WTC11 (cell line): Measurements from ENCODE around the gene PHOSPHO2. TPM values are rescaled to one million over a fixed set of nuclear protein-coding genes. Genes with fewer than 3 reads are reported as not detected.

Source experiments
- ATAC-seq: fragments of 200-7000 bp; cut with Tn5 transposase; 2 replicates; pipeline ENCODE4 v1.10.0; 2021; ENCODE audit warnings: mild to moderate bottlenecking, moderate library complexity
- CTCF ChIA-PET: fragments of 300-600 bp; sonication (Branson Sonifier 250); formaldehyde crosslinking; loops from one replicate; lab custom pipeline; 2021; ENCODE audit warnings: antibody characterized with exemption; lab: Charles Lee
- POLR2A ChIA-PET: fragments of 350-600 bp; sonication (Branson Sonifier 250); formaldehyde crosslinking; loops from one replicate; lab custom pipeline; 2021; ENCODE audit warnings: antibody characterized with exemption; lab: Charles Lee
- DNase-seq: peaks from one replicate; pipeline ENCODE4 v3.0.0; 2021; ENCODE audit warnings: low spot score
- H3K27ac Mint-ChIP-seq: 2 replicates; pipeline ENCODE4 v1.8.0; 2021; ENCODE audit warnings: mixed read lengths
- H3K27me3 Mint-ChIP-seq: 2 replicates; pipeline ENCODE4 v1.8.0; 2021; ENCODE audit warnings: low read depth, mild to moderate bottlenecking, moderate library complexity, mixed read lengths
- H3K36me3 Mint-ChIP-seq: 2 replicates; pipeline ENCODE4 v1.8.0; 2021; ENCODE audit warnings: mixed read lengths
- H3K4me1 Mint-ChIP-seq: 2 replicates; pipeline ENCODE4 v1.8.0; 2022; ENCODE audit warnings: mixed read lengths
- H3K4me3 Mint-ChIP-seq: 2 replicates; pipeline ENCODE4 v1.8.0; 2021; ENCODE audit warnings: mild to moderate bottlenecking, moderate library complexity, mixed read lengths
- H3K9me3 Mint-ChIP-seq: 2 replicates; pipeline ENCODE4 v1.8.0; 2021; ENCODE audit warnings: mixed read lengths
- ERG ChIP-seq: fragments of 250-450 bp; sonication (Bioruptor Pico); IDR thresholded peaks from 2 replicates; pipeline ENCODE4 v1.8.0; 2021; ENCODE audit warnings: mild to moderate bottlenecking
- ESRRA ChIP-seq: sonication (generic); formaldehyde crosslinking; IDR thresholded peaks from 2 replicates; pipeline ENCODE4 v1.8.1; 2022; ENCODE audit warnings: mild to moderate bottlenecking, missing genetic modification reagents, borderline replicate concordance
- FOXK1 ChIP-seq: sonication (generic); formaldehyde crosslinking; IDR thresholded peaks from 2 replicates; pipeline ENCODE4 v1.8.0; 2022; ENCODE audit warnings: mild to moderate bottlenecking, moderate library complexity, missing genetic modification reagents
- FOXP1 ChIP-seq: sonication (generic); formaldehyde crosslinking; IDR thresholded peaks from 2 replicates; pipeline ENCODE4 v1.8.0; 2022; ENCODE audit warnings: missing genetic modification reagents, mild to moderate bottlenecking, moderate library complexity, borderline replicate concordance
- HMGA2 ChIP-seq: fragments of 250-450 bp; sonication (Bioruptor Pico); IDR thresholded peaks from 2 replicates; pipeline ENCODE4 v1.4.0; 2021; ENCODE audit warnings: mild to moderate bottlenecking, moderate library complexity
- IRF1 ChIP-seq: sonication (generic); formaldehyde crosslinking; IDR thresholded peaks from 2 replicates; pipeline ENCODE4 v1.8.0; 2023; ENCODE audit warnings: missing genetic modification reagents
- MXD4 ChIP-seq: fragments of 250-450 bp; sonication (Bioruptor Pico); IDR thresholded peaks from 2 replicates; pipeline ENCODE4 v1.8.0; 2021; ENCODE audit warnings: mild to moderate bottlenecking, moderate library complexity, borderline replicate concordance
- NFATC4 ChIP-seq: fragments of 250-450 bp; sonication (Bioruptor Pico); IDR thresholded peaks from 2 replicates; pipeline ENCODE4 v1.9.0; 2021; ENCODE audit warnings: mild to moderate bottlenecking
- NFYB ChIP-seq: sonication (generic); formaldehyde crosslinking; conservative IDR thresholded peaks from 2 replicates; pipeline ENCODE4 v1.8.0; 2022; ENCODE audit warnings: low read depth, missing genetic modification reagents
- NR3C1 ChIP-seq: sonication (generic); formaldehyde crosslinking; conservative IDR thresholded peaks from 2 replicates; pipeline ENCODE4 v1.8.1; 2023; ENCODE audit warnings: low read depth, mild to moderate bottlenecking, missing genetic modification reagents
- PREB ChIP-seq: sonication (generic); formaldehyde crosslinking; IDR thresholded peaks from 2 replicates; pipeline ENCODE4 v1.8.1; 2022; ENCODE audit warnings: mild to moderate bottlenecking, missing genetic modification reagents, moderate library complexity, borderline replicate concordance
- PRRX2 ChIP-seq: fragments of 250-450 bp; sonication (Bioruptor Pico); IDR thresholded peaks from 2 replicates; pipeline ENCODE4 v1.8.0; 2021; ENCODE audit warnings: mild to moderate bottlenecking
- RELA ChIP-seq: sonication (generic); formaldehyde crosslinking; IDR thresholded peaks from 2 replicates; pipeline ENCODE4 v1.8.1; 2022; ENCODE audit warnings: missing genetic modification reagents, mild to moderate bottlenecking, borderline replicate concordance
- RORB ChIP-seq: fragments of 250-450 bp; sonication (Bioruptor Pico); IDR thresholded peaks from 2 replicates; pipeline ENCODE4 v1.9.0; 2021; ENCODE audit warnings: mild to moderate bottlenecking
- SOX15 ChIP-seq: fragments of 250-450 bp; sonication (Bioruptor Pico); IDR thresholded peaks from 2 replicates; pipeline ENCODE4 v1.9.0; 2021; ENCODE audit warnings: mild to moderate bottlenecking
- TEAD4 ChIP-seq: sonication (generic); formaldehyde crosslinking; IDR thresholded peaks from 2 replicates; pipeline ENCODE4 v1.8.0; 2022; ENCODE audit warnings: mild to moderate bottlenecking, missing genetic modification reagents
- ZNF263 ChIP-seq: sonication (generic); formaldehyde crosslinking; IDR thresholded peaks from 2 replicates; pipeline ENCODE4 v1.8.1; 2022; ENCODE audit warnings: low read depth, mild to moderate bottlenecking, moderate library complexity, missing genetic modification reagents
- ZNF317 ChIP-seq: sonication (generic); formaldehyde crosslinking; IDR thresholded peaks from 2 replicates; pipeline ENCODE4 v1.8.1; 2023; ENCODE audit warnings: low read depth, mild to moderate bottlenecking, moderate library complexity, missing genetic modification reagents, borderline replicate concordance
- ZNF396 ChIP-seq: fragments of 250-450 bp; sonication (Bioruptor Pico); IDR thresholded peaks from 2 replicates; pipeline ENCODE4 v1.8.0; 2021; ENCODE audit warnings: mild to moderate bottlenecking, moderate library complexity, borderline replicate concordance
- total RNA-seq: library from RNA; stranded (reverse); gene quantifications from 3 replicates; pipeline ENCODE4 v1.2.3, GENCODE V29; 2021
- TF ChIP-seq, protein P1 (sequence below): sonication (generic); formaldehyde crosslinking; IDR thresholded peaks from 2 replicates; pipeline ENCODE4 v1.8.0; 2022; ENCODE audit warnings: missing genetic modification reagents
- TF ChIP-seq, protein P2 (sequence below): sonication (generic); formaldehyde crosslinking; IDR thresholded peaks from 2 replicates; pipeline ENCODE4 v1.8.1; 2023; ENCODE audit warnings: mild to moderate bottlenecking, missing genetic modification reagents

The PHOSPHO2 gene
- total RNA-seq, 1 experiment from 2014 or later = 6.1 TPM

DNA sequence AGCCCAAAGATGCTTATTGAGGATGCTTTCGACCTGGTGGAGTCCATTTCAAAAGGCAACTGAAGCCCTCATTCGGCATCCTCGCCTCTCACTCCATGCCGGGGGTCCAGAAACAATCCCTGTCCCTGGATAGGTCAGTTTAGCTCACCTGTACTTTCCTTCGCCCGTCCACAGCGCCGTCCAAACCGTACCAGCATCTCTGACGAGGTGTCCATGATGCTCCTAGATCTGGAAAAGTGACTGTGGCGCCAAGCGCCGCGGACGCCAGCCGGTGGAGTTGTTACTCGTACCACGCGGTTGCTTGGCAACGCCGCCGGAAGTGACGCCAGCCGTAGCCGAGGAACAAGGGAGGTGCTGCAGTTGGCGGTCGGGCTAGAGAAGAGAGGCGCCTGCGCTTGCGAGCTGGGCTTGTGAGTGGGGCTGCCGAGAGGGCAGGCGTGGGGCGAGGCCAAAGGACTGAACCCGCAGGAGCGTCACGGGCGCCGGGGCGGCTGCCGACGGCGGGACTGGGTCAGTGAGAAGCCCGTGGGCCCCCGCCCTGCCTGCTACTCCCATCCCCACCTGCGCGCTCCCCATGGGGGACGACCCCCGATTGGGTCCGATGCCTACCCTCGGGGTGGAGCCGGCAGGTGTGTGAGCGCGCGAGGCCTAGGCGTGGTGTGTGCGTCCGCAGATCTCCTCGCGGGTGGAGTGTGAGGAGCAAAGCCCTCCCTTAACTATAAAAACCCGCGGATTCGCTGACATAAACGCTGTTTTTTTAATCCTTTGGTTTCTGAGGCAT lies at the start of gene PHOSPHO2, which contains the start of gene CFAP210 (continued):
- TF ChIP-seq, protein P1, sequence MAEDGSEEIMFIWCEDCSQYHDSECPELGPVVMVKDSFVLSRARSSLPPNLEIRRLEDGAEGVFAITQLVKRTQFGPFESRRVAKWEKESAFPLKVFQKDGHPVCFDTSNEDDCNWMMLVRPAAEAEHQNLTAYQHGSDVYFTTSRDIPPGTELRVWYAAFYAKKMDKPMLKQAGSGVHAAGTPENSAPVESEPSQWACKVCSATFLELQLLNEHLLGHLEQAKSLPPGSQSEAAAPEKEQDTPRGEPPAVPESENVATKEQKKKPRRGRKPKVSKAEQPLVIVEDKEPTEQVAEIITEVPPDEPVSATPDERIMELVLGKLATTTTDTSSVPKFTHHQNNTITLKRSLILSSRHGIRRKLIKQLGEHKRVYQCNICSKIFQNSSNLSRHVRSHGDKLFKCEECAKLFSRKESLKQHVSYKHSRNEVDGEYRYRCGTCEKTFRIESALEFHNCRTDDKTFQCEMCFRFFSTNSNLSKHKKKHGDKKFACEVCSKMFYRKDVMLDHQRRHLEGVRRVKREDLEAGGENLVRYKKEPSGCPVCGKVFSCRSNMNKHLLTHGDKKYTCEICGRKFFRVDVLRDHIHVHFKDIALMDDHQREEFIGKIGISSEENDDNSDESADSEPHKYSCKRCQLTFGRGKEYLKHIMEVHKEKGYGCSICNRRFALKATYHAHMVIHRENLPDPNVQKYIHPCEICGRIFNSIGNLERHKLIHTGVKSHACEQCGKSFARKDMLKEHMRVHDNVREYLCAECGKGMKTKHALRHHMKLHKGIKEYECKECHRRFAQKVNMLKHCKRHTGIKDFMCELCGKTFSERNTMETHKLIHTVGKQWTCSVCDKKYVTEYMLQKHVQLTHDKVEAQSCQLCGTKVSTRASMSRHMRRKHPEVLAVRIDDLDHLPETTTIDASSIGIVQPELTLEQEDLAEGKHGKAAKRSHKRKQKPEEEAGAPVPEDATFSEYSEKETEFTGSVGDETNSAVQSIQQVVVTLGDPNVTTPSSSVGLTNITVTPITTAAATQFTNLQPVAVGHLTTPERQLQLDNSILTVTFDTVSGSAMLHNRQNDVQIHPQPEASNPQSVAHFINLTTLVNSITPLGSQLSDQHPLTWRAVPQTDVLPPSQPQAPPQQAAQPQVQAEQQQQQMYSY = no peak
- no peak for TF ChIP-seq NR3C1
- no peak for TF ChIP-seq PRRX2 (CRISPR knock-in tag)
- TF ChIP-seq RORB (CRISPR knock-in tag) = no peak
- no peak for TF ChIP-seq HMGA2 (CRISPR knock-in tag)
- no peak for TF ChIP-seq ZNF317 (CRISPR knock-in tag)
- no peak for TF ChIP-seq NFATC4 (CRISPR knock-in tag)
- peak; percentile 89 for TF ChIP-seq FOXK1 (CRISPR knock-in tag)
- TF ChIP-seq ESRRA = no peak
- no peak for TF ChIP-seq MXD4
- no peak for TF ChIP-seq IRF1
- TF ChIP-seq ZNF396 (CRISPR knock-in tag) = no peak
- no peak; the same call in 1 of the 2 replicates for TF ChIP-seq RELA
- no peak for TF ChIP-seq ZNF263
- TF ChIP-seq NFYB (CRISPR knock-in tag) = no peak
- TF ChIP-seq FOXP1 (CRISPR knock-in tag) = no peak
- TF ChIP-seq PREB (CRISPR knock-in tag) = no peak

GRCh38 chr2:169647496-169647895 lies 46.8 kb upstream of the PHOSPHO2 start:
- H3K4me3 Mint-ChIP-seq = no peak overlapping the region
- no peaks in the 10 kb centered on the region for H3K36me3 Mint-ChIP-seq
- POLR2A ChIA-PET = no interaction called here
- no peaks in the 10 kb centered on the region for H3K27me3 Mint-ChIP-seq
- DNase-seq (no peak), ATAC-seq (no peak)
- H3K4me1 Mint-ChIP-seq = no peaks in the 10 kb centered on the region
- H3K9me3 Mint-ChIP-seq = no peaks in the 10 kb centered on the region
- CTCF ChIA-PET = no interaction called here
- TF ChIP-seq TEAD4 (no peak), SOX15 (CRISPR knock-in tag) (no peak), PREB (CRISPR knock-in tag) (no peak), RORB (CRISPR knock-in tag) (no peak), ERG (CRISPR knock-in tag) (no peak)
- TF ChIP-seq, protein P2, sequence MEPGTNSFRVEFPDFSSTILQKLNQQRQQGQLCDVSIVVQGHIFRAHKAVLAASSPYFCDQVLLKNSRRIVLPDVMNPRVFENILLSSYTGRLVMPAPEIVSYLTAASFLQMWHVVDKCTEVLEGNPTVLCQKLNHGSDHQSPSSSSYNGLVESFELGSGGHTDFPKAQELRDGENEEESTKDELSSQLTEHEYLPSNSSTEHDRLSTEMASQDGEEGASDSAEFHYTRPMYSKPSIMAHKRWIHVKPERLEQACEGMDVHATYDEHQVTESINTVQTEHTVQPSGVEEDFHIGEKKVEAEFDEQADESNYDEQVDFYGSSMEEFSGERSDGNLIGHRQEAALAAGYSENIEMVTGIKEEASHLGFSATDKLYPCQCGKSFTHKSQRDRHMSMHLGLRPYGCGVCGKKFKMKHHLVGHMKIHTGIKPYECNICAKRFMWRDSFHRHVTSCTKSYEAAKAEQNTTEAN (CRISPR knock-in tag) = no peak
- TF ChIP-seq, protein P1 = no peak
- H3K27ac Mint-ChIP-seq = no peak overlapping the region
